PC-3 (cell line): ENCODE measurements around the gene GP1BB.

Experiments used
- CTCF ChIP-seq: fragments of 300-600 bp; sonication (generic); conservative IDR thresholded peaks from 2 replicates; pipeline ENCODE4 v1.5.1; 2017; ENCODE audit warnings: antibody characterized with exemption, low read depth, mild to moderate bottlenecking, low read length
- EZH2 ChIP-seq: fragments of 300-600 bp; sonication (generic); IDR thresholded peaks from one replicate; pipeline ENCODE4 v1.6.1; 2017; ENCODE audit warnings: antibody characterized with exemption, mild to moderate bottlenecking, low read length; ENCODE audit not compliant: unreplicated experiment

- TF ChIP-seq EZH2: no peak
- no peak for TF ChIP-seq CTCF
These were observed 9.6 kb upstream of the GP1BB start for GRCh38 chr22:19713650-19714311.
